ENCODE data around the gene CETN1.

The CETN1 gene

DNA sequence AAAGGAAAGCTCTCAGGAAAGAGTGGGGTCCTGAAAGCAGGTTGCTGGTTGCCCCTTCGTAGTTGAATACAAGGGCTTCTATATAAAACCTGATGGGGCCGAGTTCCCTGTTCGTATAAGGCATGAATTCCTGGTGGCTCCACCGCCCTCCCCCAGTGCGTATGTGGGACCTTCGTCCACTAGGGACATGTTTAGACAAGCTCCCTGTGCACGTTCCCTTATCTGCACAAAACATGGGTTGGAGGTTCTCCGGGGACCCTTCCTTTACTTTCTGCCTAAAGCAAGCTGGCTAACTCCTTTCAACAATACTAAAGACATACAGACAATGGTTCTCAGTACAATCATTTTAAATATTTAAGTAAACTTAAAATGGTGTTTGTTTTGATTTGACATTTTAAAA, 24.6 kb downstream of the CETN1 start:
- TF ChIP-seq, protein P1, sequence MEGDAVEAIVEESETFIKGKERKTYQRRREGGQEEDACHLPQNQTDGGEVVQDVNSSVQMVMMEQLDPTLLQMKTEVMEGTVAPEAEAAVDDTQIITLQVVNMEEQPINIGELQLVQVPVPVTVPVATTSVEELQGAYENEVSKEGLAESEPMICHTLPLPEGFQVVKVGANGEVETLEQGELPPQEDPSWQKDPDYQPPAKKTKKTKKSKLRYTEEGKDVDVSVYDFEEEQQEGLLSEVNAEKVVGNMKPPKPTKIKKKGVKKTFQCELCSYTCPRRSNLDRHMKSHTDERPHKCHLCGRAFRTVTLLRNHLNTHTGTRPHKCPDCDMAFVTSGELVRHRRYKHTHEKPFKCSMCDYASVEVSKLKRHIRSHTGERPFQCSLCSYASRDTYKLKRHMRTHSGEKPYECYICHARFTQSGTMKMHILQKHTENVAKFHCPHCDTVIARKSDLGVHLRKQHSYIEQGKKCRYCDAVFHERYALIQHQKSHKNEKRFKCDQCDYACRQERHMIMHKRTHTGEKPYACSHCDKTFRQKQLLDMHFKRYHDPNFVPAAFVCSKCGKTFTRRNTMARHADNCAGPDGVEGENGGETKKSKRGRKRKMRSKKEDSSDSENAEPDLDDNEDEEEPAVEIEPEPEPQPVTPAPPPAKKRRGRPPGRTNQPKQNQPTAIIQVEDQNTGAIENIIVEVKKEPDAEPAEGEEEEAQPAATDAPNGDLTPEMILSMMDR (IDR thresholded peaks at IDR 0.05) = no peak

DNA sequence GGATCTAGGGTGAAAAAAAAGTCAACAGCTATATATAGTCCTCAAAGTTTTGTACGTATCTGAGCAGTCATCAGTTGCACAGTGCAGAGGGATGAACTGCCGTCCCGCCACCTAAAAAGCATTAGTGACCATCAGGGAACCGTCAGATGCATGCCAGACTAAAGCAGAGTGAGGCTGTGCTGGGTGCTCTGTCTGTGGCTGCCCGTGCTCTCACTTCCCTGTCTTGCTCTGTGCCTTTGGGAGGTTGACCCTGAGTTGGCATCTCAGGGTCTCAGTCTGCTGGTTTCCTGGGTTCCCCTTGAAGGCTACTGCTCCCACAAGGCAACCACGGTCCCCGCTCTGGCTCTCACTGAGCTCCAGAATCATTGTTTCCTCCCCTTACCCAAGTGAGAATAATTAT, 27.8 kb downstream of the CETN1 start:
- TF ChIP-seq, protein P1 (IDR thresholded peaks at IDR 0.05) = no peak

DNA sequence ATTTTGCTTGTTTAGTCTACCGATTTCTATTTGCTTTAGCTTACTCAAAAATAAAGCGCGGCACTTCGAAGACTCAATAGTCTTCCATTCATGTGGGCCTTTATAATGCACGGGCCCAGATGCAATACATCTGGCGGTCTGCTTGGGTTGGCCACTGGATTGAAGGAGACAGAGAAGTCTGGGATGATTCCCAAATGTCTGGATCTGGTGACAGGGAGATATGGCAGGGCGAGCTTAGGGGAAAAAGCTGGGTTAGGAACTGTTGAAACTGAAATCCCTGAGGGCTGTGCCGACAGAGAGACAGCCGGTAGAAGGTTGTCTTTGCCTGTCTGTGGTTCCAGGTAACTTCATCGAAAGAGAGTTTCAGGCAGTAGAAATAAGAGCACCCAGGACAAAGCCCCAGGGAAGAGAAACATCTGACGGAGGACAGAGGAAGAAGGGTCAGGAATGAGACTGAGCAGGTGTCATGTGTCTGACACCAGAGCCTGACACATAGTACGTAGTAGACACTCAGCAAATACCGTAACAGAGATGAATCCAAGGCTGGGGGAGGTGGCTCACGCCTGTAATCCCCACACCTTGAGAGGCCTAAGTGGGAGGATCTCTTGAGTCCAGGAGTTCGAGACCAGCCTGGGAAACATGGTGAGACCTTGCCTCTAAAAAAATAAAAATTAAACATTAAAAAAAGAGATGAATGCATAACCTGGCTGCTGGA, 30.2 kb downstream of the CETN1 start:
- TF ChIP-seq, protein P1 (IDR thresholded peaks at IDR 0.05) = no peak

DNA sequence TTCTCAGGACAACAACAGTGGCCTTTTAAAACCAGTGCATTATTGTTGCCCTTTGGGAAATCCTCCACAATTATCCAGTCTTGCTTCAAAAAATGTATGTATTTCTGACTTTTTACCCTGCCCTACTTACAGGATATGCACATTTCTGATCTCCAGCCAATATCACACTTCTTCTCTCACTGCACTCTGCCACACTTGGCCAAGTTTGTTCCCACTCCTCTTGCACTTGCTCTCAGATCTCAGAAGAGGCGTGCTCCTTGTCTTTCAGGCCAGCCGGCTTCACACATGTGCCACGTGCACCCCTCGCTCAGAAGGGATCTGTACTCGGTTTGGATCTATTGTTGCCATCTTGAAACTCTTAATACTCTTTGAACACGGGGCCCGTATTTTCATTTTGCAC, 32.0 kb downstream of the CETN1 start:
- TF ChIP-seq, protein P1 (IDR thresholded peaks at IDR 0.05) = no peak

DNA sequence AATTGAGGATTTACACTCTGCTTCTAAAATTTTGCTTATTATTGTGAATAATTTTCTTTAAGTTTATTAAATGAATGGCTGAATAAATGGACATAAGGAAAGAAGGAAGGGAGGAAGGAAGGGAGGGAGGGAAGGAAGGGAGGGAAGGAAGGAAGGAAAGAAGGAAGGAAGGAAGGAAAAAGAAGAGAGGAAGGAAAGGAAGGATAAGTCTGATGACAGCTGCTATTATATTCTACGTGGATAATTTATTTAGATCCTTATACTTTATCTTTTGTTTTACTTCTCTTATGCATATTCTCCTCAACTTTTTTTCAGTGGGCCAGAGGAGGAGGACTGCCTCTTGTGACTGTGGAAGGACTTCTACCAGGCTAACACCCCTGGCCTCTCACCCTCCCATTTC, 34.0 kb downstream of the CETN1 start:
- TF ChIP-seq, protein P1 (IDR thresholded peaks at IDR 0.05) = no peak

DNA sequence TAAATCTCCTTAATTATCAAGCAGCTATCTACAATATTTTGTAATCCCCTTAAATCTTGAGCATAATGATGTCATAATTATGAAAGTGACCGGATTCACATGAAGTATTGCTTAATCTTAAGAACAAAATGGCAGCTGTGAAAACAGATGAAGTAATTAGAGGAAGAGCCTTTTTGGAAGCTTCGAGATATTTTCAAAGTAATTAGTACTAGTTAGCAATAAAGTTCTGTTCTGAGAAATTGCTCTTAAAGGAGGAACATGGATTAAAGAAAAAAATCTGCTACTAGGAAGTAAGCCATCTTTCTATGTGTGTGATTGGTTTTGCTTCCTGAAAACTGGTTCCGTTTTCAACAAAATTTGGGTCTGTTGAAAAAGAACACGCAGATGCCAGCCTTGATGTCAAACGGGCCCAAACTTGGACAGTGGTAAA, 34.9 kb downstream of the CETN1 start:
- TF ChIP-seq, protein P1 (IDR thresholded peaks at IDR 0.05) = no peak

DNA sequence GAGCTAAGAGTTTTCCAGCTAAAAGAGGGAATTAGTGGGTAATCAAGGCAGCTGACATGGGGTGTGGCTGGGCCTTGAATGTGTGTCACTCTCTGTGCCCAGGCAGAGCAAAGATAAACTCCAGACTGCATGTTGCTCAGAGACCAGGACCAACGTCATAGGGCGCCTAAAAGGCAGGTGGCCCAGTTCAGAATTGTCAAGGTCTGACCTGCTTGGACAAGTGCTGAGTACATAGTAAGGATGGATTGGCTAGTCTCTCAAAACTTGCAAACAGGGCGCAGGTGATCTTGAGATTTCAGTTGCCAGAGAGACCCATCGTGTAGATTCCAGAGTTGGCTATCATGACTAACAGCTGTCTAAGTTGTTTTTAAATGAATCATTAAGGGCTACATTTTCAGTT, 35.6 kb downstream of the CETN1 start:
- TF ChIP-seq, protein P1 (IDR thresholded peaks at IDR 0.05) = no peak
